CD4-positive, alpha-beta T cell treated with Interleukin-17A for 1 hour (primary cell): ENCODE results near the gene GGTLC1.
"Not testable (repeated sequence)": the region's sequence is repeated elsewhere in the genome, so short reads cannot be mapped to it uniquely, and the experiment has no call there.

Source experiments
- DNase-seq: peaks from one replicate; pipeline ENCODE4 v3.0.0-alpha.2; 2020

GGTLC1 gene

GRCh38 chr20:23994001-23994633 is 5.5 kb upstream of the GGTLC1 start:
- not testable (repeated sequence) for DNase-seq

GRCh38 chr20:23993440-23993839 is 4.9 kb upstream of the GGTLC1 start:
- DNase-seq = not testable (repeated sequence)

- DNase-seq = not testable (repeated sequence)
These were observed 1.7 kb upstream of the GGTLC1 start for GRCh38 chr20:23990296-23990695.

DNA sequence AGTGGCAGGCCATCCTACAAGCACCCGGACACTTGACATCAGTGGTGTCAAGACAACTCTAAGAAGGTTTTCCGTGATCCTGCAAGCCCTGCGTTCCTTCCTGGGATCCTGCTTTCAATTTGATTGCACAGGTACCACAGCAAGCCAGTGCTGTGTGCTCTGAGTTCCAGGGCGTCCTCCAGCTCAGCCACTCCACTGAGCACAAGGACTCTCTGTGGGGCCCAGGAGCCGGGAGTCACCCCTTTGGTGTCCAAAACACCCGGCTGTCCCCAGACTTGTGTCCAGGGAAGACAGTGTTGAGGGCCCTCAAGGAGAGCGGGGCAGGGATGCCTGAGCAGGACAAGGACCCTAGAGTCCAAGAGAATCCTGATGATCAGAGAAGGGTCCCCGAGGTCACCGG is 387 bp upstream of the GGTLC1 start:
- not testable (repeated sequence) for DNase-seq

- not testable (repeated sequence) for DNase-seq
These were observed 1.9 kb downstream of the GGTLC1 start for GRCh38 chr20:23986716-23987115.

DNA sequence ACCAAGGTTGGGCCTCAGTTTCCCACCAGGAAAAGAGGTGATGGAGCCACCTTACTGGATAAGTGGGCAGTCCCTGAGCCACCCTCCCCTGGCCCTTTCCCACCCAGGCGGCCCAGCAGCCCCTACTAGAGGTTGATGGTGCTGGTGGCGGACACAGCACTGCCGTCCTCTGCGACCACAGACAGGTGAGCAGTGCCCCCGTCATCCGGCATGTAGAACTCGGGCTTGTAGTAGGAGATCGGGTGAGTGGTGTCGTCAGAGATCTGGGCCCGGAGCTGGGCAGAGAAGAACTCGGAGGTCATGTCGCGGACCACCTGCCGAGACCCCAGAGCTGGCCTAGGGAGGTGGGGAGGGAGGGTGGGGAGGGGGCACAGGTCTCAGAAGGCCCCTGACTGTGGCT is 2.3 kb downstream of the GGTLC1 start:
- DNase-seq = not testable (repeated sequence)

GRCh38 chr20:23985790-23986225 is 2.8 kb downstream of the GGTLC1 start:
- not testable (repeated sequence) for DNase-seq

- DNase-seq = not testable (repeated sequence)
These were observed 3.4 kb downstream of the GGTLC1 start for GRCh38 chr20:23985066-23985789.

DNA sequence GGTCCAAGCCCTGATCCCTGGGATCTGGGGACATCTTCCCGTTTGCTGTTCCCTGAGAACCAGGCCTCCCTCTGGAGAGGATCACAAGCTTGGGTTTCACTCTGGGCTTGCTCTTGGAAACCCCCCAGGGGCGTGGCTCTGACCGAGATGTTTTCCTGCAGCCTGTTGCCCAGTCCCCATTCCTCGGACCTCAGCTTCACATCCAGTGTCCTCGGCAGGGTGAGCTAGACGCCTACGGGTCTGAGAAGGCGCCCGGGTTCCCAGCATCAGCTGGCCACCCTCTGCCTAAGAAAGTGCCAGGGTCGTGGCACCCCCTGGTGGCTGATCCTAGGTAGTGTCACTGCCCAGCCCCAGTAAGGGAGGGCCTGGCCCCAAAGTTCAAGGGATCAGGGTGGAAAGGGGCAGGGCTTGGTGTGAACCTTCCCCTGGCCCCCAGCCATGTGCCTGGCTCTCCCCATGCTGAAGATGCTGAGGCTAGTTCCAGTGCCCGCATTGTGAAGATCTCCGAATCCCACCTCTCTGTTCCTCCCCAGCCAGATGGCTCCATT is 4.0 kb downstream of the GGTLC1 start:
- DNase-seq = not testable (repeated sequence)

- not testable (repeated sequence) for DNase-seq
These were observed 6.2 kb downstream of the GGTLC1 start for GRCh38 chr20:23982112-23983018.

DNA sequence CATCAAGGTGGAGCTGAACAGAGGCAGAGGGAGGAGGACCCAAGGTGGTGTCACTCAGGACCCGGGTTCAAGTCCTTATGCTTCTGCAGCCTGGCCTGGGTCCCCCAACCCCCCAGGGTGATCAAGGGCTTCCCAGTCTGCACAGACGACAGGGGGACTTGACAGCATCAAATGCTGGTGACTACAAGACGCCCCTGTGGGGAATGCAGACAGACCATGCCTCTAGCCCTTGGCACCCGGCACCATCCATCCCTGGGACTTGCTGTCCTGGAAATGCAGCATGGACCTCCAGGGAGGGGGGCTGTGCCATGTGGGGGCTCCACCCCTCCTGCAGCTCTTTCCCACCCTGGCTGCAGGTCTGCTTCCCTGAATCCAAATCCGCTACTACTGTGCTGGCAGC is 7.1 kb downstream of the GGTLC1 start:
- DNase-seq = not testable (repeated sequence)

GRCh38 chr20:23981014-23981413 is 7.6 kb downstream of the GGTLC1 start:
- not testable (repeated sequence) for DNase-seq

DNA sequence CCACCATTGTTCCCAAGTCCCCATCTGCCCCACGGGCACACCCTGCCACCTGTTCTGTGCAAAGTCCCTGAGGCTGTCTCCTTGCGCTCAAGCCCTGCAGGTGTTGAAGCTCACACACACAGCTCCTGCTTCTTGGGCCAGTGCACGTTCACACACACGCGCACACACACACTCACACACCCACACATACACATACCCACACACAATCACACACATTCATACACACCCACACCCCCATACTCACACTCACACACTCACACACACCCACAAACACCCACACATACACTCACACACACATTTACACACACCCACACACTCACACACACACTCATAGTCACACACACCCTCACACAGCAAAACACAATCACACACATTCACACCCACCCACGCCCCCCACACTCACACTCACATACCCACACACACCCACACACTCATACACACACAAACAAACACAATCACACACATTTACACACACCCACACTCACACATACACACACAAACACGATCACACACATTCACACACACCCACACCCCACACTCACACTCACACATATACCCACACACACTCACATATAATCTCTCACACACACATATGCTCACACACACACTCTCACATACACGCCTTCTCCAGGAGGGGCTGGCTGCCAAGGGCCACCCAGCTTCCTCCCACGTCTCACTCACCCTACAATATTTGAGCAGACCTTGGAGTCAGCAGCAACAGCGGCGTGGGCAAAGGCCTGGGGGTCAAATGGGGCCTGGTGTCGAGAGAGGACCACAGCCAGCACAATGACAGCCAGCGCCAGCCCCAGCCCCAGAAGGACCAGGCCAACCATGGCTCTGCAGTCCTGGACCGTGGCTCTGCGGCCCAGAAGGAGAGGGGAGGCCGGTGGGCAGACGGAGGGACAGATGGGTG is 8.4 kb downstream of the GGTLC1 start:
- DNase-seq = not testable (repeated sequence)

DNA sequence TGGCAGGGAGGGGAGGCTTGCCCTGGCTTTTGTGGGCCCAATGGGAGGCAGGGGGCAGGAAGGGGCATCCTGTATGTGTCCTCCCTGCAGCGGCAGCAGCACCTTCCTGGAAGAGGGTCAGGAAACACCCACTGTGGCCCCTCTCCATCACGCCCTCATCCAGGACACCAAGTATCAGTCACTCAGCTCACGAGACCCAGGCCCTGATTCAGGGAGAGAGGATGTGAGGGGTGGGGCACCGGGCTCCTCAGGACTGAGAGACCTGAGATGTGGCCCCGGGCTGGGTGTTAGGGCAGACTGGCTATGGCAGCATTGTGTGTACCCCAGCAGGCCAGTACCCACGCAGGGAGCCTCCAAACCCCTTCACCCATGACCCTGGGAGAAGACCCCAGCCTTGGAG is 9.2 kb downstream of the GGTLC1 start:
- not testable (repeated sequence) for DNase-seq

DNA sequence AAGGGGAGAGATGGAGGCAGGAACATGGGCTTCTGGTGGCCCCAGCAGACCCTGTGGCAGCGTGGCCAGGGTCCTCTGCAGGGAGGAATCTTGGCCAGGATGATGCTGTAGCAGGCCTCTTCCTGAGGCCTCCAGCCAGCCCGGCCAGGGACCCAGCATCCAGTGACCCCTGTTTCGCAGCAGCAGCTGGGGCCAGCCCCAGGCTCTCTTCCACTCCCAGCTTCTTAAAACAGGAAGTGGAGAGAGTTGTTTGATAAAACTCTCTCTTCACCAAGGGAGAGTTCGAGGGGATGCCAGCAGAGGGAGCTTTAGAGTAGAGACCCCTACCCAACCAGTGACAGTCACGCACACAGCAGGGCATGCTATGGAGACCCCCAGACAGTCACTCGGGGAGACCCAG is 10.1 kb downstream of the GGTLC1 start:
- not testable (repeated sequence) for DNase-seq

- DNase-seq = no peak
These were observed 13.6 kb downstream of the GGTLC1 start for GRCh38 chr20:23974966-23975365.

- DNase-seq = no peak
These were observed 17.3 kb downstream of the GGTLC1 start for GRCh38 chr20:23971310-23971709.

DNA sequence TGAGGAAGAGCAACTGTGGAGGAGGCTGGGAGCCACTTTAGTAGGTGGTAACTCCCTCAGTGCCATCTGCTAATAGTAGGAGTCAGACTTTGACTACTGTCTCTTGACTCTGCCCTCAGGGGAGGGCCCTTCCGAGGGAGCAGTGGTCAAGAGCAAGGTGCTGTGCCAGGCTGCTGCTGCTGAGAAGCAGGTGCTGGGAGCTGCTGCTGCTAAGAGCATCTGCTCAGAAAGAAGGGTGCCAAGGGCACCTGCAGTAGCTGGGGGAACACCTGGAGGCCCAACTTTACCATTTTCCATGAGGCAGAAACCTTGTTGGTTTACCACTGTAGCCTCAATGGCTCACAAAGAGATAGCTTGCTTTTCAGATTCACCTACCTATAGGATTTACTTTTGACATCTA is 18.5 kb downstream of the GGTLC1 start:
- DNase-seq = no peak

DNA sequence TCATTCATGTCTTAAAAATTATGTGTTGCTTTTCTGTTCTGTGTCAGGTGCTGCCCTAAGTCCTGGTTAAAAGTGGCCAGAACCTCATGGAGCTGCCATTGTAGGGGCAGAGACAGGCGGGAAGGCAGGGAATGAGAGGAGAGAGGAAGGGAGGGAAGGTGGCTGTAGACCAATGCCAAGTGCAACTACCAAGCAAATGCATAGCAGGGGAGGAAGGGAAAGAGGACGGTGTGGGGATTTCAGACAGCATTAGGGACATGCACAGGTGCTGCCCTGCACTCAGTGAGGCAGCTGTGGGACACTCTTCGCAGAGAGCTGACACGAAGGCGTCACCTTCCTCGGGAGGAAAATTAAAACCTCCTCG is 21.0 kb downstream of the GGTLC1 start:
- no peak for DNase-seq

GRCh38 chr20:23966927-23967615 is 21.5 kb downstream of the GGTLC1 start:
- no peak for DNase-seq

- no peak for DNase-seq
These were observed 22.3 kb downstream of the GGTLC1 start for GRCh38 chr20:23966298-23966697.
